Prostate gland (tissue), 2 donors: ENCODE data around the gene CHTF18. TPM values are rescaled to one million over a fixed set of nuclear protein-coding genes. Genes with fewer than 3 reads are reported as not detected.

Source experiments
- DNase-seq: peaks from one replicate; pipeline ENCODE4 v3.0.0-alpha.2; 2019; ENCODE audit warnings: low spot score
- H3K27ac ChIP-seq, 2 donors: fragments of 200-600 bp; sonication (generic); 2 replicates each; pipeline ENCODE4 v1.5.1; 2017 to 2019
- H3K27me3 ChIP-seq: fragments of 200-600 bp; sonication (generic); replicated peaks from 2 replicates; pipeline ENCODE4 v1.5.1; 2019; ENCODE audit not compliant: insufficient read depth
- H3K36me3 ChIP-seq, 2 donors: fragments of 200-600 bp; sonication (generic); 1 replicate in 1 of 2; 2 replicates in 1 of 2; pipeline versions ENCODE4 v1.5.1 to v1.8.1; 2017 to 2019
- H3K4me1 ChIP-seq: fragments of 200-600 bp; sonication (generic); replicated peaks from 2 replicates; pipeline ENCODE4 v1.5.1; 2019
- H3K4me3 ChIP-seq, 2 donors: fragments of 200-600 bp; sonication (generic); 2 replicates each; pipeline ENCODE4 v1.5.1; 2017 to 2019
- H3K9me3 ChIP-seq: fragments of 200-600 bp; sonication (generic); 2 replicates; pipeline ENCODE4 v1.5.1; 2017
- CTCF ChIP-seq, 4 experiments: fragments of 200-600 bp in 2 of 4; fragments of 450-650 bp in 2 of 4; sonication (generic) in 2 of 4; IDR thresholded peaks; 1 replicate in 3 of 4; 2 replicates in 1 of 4; pipeline ENCODE4 v1.5.1; 2016 to 2019; ENCODE audit warnings: antibody characterized with exemption in 4 of 4, mild to moderate bottlenecking in 2 of 4, moderate library complexity in 2 of 4
- POLR2A ChIP-seq: fragments of 450-650 bp; IDR thresholded peaks from one replicate; pipeline ENCODE4 v1.6.1; 2016; ENCODE audit warnings: antibody characterized with exemption, mild to moderate bottlenecking
- POLR2AphosphoS5 ChIP-seq: sonication (generic); formaldehyde crosslinking; IDR thresholded peaks from one replicate; pipeline ENCODE4 v1.6.1; 2017; ENCODE audit warnings: antibody characterized with exemption
- WGBS: methylation state at CpG from one replicate; pipeline ENCODE4 v1.1.5; 2018; 5-methylcytosine and 5-hydroxymethylcytosine counted together
- intact Hi-C: fragments of 100-400 bp; cut with DNase I; formaldehyde crosslinking; loops from one replicate; pipeline ENCODE4 v1.14.2; 2022
- total RNA-seq, 2 donors: library from RNA; depleted of rRNA; stranded (reverse); fragments of >200 nt; gene quantifications; one replicate each; pipeline ENCODE4 v1.1.0, GENCODE V29; 2016

The CHTF18 gene
- total RNA-seq, 2 donors from 2014 or later: 7.8 to 57.5 TPM

- intact Hi-C loops: no loop called here
- WGBS: 81% methylated on average over 18 of the region's 21 CpGs
- Histone ChIP-seq H3K4me3 (no peak overlapping the region), H3K9me3 (no peaks in the 10 kb centered on the region), H3K36me3 (no peaks in the 10 kb centered on the region), H3K27me3 (no peaks in the 10 kb centered on the region), H3K27ac (no peak overlapping the region), H3K4me1 (no peaks in the 10 kb centered on the region)
- TF ChIP-seq POLR2AphosphoS5 (no peak), POLR2A (no peak), CTCF (IDR thresholded peaks at IDR 0.05) (no peak)
- DNase-seq: no peak
These were observed 24.8 kb upstream of the CHTF18 start for GRCh38 chr16:763369-764183.

GRCh38 chr16:764184-764750 lies 24.2 kb upstream of the CHTF18 start:
- intact Hi-C loops: no loop called here
- Histone ChIP-seq H3K27me3 (no peaks in the 10 kb centered on the region), H3K36me3 (no peaks in the 10 kb centered on the region), H3K9me3 (no peaks in the 10 kb centered on the region), H3K27ac (no peak overlapping the region), H3K4me1 (no peaks in the 10 kb centered on the region), H3K4me3 (no peak overlapping the region)
- DNase-seq: no peak
- TF ChIP-seq POLR2A: no peak
- no peak for TF ChIP-seq POLR2AphosphoS5
- no peak for TF ChIP-seq CTCF (IDR thresholded peaks at IDR 0.05)
- 73% methylated on average over 20 of the region's 20 CpGs for WGBS

GRCh38 chr16:764848-765487 lies 23.5 kb upstream of the CHTF18 start:
- Histone ChIP-seq H3K9me3 (no peaks in the 10 kb centered on the region), H3K4me1 (no peaks in the 10 kb centered on the region), H3K4me3 (no peak overlapping the region), H3K27ac (no peak overlapping the region), H3K36me3 (no peaks in the 10 kb centered on the region), H3K27me3 (no peaks in the 10 kb centered on the region)
- intact Hi-C loops: no loop called here
- WGBS: 83% methylated on average over 32 of the region's 38 CpGs
- TF ChIP-seq POLR2A (no peak), CTCF (IDR thresholded peaks at IDR 0.05) (no peak), POLR2AphosphoS5 (no peak)
- DNase-seq: no peak

GRCh38 chr16:765488-765865 lies 22.9 kb upstream of the CHTF18 start:
- no peaks in the 10 kb centered on the region for H3K9me3 ChIP-seq
- no peak for TF ChIP-seq POLR2A
- TF ChIP-seq POLR2AphosphoS5: no peak
- intact Hi-C loops: no loop called here
- H3K27ac ChIP-seq: no peak overlapping the region
- no peak overlapping the region for H3K4me3 ChIP-seq
- no peaks in the 10 kb centered on the region for H3K36me3 ChIP-seq
- no peak for DNase-seq
- H3K27me3 ChIP-seq: no peaks in the 10 kb centered on the region
- H3K4me1 ChIP-seq: no peaks in the 10 kb centered on the region
- 90% methylated on average over 28 of the region's 29 CpGs for WGBS

GRCh38 chr16:766008-766819 lies 22.2 kb upstream of the CHTF18 start:
- no peaks in the 10 kb centered on the region for H3K36me3 ChIP-seq
- no peaks in the 10 kb centered on the region for H3K9me3 ChIP-seq
- DNase-seq: no peak
- intact Hi-C loops: no loop called here
- TF ChIP-seq POLR2AphosphoS5 (no peak), CTCF (IDR thresholded peaks at IDR 0.05) (no peak), POLR2A (no peak)
- no peak overlapping the region for H3K4me3 ChIP-seq
- no peaks in the 10 kb centered on the region for H3K27me3 ChIP-seq
- no peak overlapping the region for H3K27ac ChIP-seq
- 89% methylated on average over 29 of the region's 29 CpGs for WGBS
- no peaks in the 10 kb centered on the region for H3K4me1 ChIP-seq
